Measurements from ENCODE around the gene EPOP.

- no peak for TF ChIP-seq POLR2AphosphoS5 (IDR thresholded peaks at IDR 0.05; ENCODE audit: low read depth, low read length)
- no peak for TF ChIP-seq POLR2A (IDR thresholded peaks at IDR 0.05; ENCODE audit: low read depth, low read length)
- TF ChIP-seq TAF1 (IDR thresholded peaks at IDR 0.05; ENCODE audit: low read depth, low read length): no peak
- no peak for TF ChIP-seq POU2F2 (IDR thresholded peaks at IDR 0.05; ENCODE audit: low read depth, low read length)
- no peak for TF ChIP-seq SPI1 (IDR thresholded peaks at IDR 0.05; ENCODE audit: low read depth, low read length)
These were observed 31.2 kb upstream of the EPOP start for GRCh38 chr17:38705803-38706504.

All from GM12891 (cell line).